PC-3 (cell line): ENCODE data around the gene ZNF26.

Experiments used
- EZH2 ChIP-seq: fragments of 300-600 bp; sonication (generic); IDR thresholded peaks from one replicate; pipeline ENCODE4 v1.6.1; 2017; ENCODE audit warnings: antibody characterized with exemption, mild to moderate bottlenecking, low read length; ENCODE audit not compliant: unreplicated experiment
- EZH2phosphoT487 ChIP-seq: fragments of 300-600 bp; sonication (generic); IDR thresholded peaks from 2 replicates; pipeline ENCODE4 v1.6.1; 2018; ENCODE audit warnings: mild to moderate bottlenecking, antibody characterized with exemption, low read length, borderline replicate concordance
- TF ChIP-seq, protein P1 (sequence below): fragments of 300-600 bp; sonication (generic); conservative IDR thresholded peaks from 2 replicates; pipeline ENCODE4 v1.5.1; 2017; ENCODE audit warnings: antibody characterized with exemption, low read depth, mild to moderate bottlenecking, low read length

DNA sequence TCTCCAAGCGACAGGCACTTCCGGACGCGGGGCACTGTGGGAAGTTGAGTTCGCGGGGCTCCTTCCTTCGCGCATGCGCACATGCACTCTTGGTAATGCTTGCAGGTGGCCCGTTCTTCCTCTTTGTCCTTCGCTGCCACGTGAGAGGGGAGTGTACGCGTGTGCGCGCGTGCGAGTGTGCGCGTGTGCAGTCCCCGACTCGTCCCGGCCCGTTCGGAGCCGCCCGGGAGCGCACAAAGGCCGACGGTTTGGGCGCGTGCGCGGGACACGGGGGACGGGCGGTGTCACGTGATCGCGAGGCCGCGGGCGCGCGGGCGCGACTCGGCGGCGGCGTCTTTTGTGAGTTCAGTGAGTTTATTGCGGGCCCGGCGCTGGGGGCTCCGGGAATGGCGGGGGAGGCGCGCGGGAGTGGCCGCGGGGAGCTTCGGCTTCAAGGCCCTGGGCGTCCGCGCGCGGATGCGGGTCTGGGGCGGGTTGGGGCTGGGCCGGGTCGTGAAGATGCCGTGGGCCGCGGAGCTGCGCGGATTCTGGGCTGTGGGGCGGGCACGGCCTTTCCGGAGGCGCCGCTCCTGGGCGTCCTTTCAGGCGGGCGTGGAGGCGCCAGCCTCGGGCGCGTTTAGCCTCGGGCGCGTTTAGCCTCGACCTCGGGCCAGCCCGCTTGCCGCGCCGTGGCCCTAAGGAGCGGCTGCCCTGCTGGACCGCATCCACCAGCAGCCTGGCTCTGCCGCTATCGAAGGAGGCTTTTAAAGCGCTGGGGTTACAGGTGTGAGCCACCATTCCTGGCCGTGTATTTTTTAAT is 51.2 kb downstream of the ZNF26 start, which contains the start of gene ZNF84:
- TF ChIP-seq, protein P1, sequence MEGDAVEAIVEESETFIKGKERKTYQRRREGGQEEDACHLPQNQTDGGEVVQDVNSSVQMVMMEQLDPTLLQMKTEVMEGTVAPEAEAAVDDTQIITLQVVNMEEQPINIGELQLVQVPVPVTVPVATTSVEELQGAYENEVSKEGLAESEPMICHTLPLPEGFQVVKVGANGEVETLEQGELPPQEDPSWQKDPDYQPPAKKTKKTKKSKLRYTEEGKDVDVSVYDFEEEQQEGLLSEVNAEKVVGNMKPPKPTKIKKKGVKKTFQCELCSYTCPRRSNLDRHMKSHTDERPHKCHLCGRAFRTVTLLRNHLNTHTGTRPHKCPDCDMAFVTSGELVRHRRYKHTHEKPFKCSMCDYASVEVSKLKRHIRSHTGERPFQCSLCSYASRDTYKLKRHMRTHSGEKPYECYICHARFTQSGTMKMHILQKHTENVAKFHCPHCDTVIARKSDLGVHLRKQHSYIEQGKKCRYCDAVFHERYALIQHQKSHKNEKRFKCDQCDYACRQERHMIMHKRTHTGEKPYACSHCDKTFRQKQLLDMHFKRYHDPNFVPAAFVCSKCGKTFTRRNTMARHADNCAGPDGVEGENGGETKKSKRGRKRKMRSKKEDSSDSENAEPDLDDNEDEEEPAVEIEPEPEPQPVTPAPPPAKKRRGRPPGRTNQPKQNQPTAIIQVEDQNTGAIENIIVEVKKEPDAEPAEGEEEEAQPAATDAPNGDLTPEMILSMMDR, result no peak
- TF ChIP-seq EZH2 (no peak), EZH2phosphoT487 (no peak)
